Superior temporal gyrus (tissue), 1 donor: ENCODE measurements around the gene MAPK14.

Source experiments
- DNase-seq: peaks from one replicate; pipeline ENCODE4 v3.0.0-alpha.2; 2016; ENCODE audit errors: extremely low spot score

Gene MAPK14

GRCh38 chr6:36101691-36102090 is 74.1 kb downstream of the MAPK14 start:
- no peak for DNase-seq

DNA sequence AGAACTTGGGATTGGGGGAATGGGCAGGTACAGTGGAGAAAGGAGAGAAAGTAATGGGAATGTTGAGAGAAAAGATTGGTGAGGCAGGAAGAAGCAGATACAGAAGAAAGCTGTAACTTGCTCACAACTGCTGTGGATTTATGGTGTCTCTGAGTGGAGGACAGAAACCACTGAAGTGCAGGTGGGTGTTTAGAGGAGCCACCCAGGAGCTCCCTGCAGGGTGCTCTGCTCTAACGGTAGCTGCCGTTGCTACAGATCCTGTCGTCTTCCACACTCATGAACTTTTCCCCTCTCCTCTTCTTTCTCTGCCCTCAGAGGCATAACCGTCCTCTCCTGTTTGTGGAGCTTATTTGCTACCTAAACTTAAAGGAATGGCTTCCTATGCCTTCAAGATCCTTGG is 75.2 kb downstream of the MAPK14 start:
- DNase-seq = no peak

DNA sequence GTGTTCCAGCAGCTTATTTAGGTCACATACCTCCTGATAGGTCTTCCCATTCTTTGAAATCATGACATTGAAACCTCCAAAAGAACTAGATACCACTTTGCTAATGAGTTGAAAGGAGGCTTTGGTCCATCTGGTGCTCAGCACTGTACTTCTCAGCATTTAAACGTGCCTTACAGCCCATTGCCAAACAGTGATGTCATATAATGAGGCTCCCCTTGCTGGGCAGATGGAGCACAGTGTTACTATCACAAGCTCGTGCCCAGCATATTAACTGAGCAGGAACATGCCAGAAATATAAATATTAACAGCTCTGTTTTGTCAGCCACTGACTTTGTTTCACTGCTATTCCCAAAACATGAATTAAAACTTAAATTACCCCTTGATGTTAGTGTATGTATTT is 77.2 kb downstream of the MAPK14 start:
- DNase-seq = no peak

GRCh38 chr6:36109092-36109491 is 81.5 kb downstream of the MAPK14 start:
- no peak for DNase-seq

GRCh38 chr6:36110050-36110449 is 82.4 kb downstream of the MAPK14 start:
- no peak for DNase-seq

- no peak for DNase-seq
Measured at GRCh38 chr6:36110863-36111262, 83.3 kb downstream of the MAPK14 start.

DNA sequence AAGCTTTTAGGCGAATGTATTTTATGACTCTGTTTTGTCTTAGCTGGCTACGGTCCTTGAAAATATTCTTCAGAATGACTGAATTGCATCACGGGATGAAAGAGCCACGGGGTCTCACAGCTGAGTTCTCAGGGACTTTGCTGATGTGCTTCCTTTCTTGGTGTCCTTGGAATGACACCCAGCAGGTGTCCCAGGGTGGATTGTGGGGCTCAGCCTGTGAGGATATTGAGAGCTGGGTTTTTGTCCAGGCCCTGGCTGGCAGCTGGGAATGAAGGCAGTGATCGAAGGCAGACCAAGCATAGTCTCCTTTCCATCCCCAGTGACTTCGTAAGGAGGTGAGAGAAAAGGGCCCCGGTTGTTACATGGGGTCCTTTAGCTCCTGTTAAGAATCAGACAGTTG is 83.9 kb downstream of the MAPK14 start:
- no peak for DNase-seq

- no peak for DNase-seq
Measured at GRCh38 chr6:36113049-36113448, 85.4 kb downstream of the MAPK14 start.

- no peak for DNase-seq
Measured at GRCh38 chr6:36113703-36114102, 86.1 kb downstream of the MAPK14 start.

GRCh38 chr6:36114798-36115408 is 87.3 kb downstream of the MAPK14 start:
- DNase-seq = no peak

- no peak for DNase-seq
Measured at GRCh38 chr6:36115412-36115811, 87.8 kb downstream of the MAPK14 start.

GRCh38 chr6:36116066-36116864 is 88.7 kb downstream of the MAPK14 start:
- no peak for DNase-seq

DNA sequence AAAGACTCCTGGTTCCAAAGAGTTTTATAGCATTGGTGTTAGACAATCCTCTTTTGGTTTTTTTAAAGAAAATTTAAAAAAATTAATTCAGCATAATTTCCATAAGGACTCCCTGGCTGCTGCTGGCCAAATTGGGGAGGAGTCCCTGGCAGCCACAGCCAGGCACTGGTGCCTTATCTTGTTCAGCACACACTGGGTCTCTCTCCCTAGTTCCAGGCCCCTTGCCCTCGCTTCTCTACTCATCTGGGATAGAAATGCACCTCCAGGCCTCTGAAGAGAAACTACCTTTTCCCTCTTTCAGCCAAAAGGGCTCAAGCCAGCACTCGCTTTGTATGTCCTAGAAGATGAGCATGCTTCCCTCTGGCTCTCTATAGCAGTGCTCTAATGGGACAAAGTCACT is 89.3 kb downstream of the MAPK14 start:
- DNase-seq = no peak

- no peak for DNase-seq
Measured at GRCh38 chr6:36117658-36118549, 90.3 kb downstream of the MAPK14 start.

- no peak for DNase-seq
Measured at GRCh38 chr6:36118550-36119107, 91.0 kb downstream of the MAPK14 start.

- DNase-seq = no peak
Measured at GRCh38 chr6:36119209-36119608, 91.6 kb downstream of the MAPK14 start.

GRCh38 chr6:36120018-36120417 is 92.4 kb downstream of the MAPK14 start:
- no peak for DNase-seq

DNA sequence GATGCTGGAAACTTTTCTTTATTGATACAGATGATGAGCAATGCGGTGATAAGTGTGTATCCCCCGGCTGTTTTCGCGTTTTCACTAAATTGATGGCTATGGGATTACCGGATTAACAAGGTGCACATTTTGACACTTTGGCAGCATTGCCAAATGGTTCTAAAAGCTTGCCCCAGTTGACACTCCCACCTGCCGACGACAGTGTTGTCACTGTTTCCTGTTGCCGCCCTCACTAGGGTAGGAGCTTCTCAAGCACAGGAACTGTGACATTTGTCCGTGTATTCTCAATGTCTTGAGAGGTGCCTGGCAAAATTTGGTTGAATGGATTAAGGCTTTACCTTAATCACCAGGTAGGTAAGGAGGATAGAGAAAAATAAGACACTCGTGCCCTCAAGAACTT is 92.9 kb downstream of the MAPK14 start:
- no peak for DNase-seq

- no peak for DNase-seq
Measured at GRCh38 chr6:36120979-36121786, 93.6 kb downstream of the MAPK14 start.

- DNase-seq = no peak
Measured at GRCh38 chr6:36121787-36122494, 94.3 kb downstream of the MAPK14 start.
